ENCODE data around the gene MRPS7. TPM values are rescaled to one million over a fixed set of nuclear protein-coding genes. Genes with fewer than 3 reads are reported as not detected.

The MRPS7 gene
- total and polyA plus RNA-seq, 9 of the 15 experiments (the other 6 are each of a cell fraction or from before 2014, with no cell fraction given), result 107 to 244 (median 132) TPM

DNA sequence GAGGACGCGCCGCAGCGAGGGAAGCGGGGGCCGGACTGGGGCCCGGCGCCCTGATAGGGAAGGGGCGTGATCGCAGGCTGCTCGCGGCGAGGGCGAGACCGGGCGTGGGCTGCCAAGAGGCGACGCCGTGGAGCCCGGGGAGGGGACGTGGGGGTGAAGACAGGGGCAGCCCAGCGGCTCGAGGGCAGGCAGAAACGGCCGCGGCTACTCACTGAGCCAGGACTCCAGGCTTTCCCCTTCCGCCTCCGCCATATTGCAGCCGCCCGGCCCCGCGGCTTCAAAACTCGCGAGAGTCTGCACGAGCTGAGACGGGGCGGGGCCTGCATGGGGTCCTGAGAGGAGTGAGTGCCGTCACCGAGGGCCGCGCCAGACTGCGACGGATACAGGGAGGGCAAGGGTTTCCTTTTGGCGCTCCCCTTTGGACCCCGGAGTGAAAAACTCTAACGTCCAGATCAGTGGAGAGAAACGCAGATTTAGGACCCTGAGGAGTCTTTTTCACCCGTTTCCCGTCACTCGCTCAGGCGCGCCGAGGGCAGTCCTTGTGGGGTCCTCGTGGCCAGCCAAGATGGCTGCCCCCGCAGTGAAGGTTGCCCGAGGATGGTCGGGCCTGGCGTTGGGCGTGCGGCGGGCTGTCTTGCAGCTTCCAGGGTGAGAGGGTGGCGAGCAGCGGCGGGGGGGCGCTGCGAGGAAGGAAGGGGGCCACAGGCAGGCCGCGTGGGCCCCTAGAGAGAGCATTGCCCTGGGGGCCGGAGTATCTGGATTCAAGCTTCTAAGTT lies at the start of gene MRPS7, which contains the start of gene GGA3 (continued):
- TF ChIP-seq ETV5 (CRISPR knock-in tag; IDR thresholded peaks at IDR 0.05; ENCODE audit: low read depth) (peak; percentile 41; the same call in 1 of the 2 replicates), CBFA2T3 (IDR thresholded peaks at IDR 0.05) (no peak), ZFX (CRISPR knock-in tag; IDR thresholded peaks at IDR 0.05) (peak; percentile 83), EWSR1 (IDR thresholded peaks at IDR 0.05; ENCODE audit: borderline replicate concordance, low read depth, partially characterized antibody) (no peak), THRAP3 (IDR thresholded peaks at IDR 0.05; ENCODE audit: borderline replicate concordance) (no peak), RUNX1 (IDR thresholded peaks at IDR 0.05; ENCODE audit: low read depth) (no peak), SP1 (CRISPR knock-in tag; IDR thresholded peaks at IDR 0.05) (peak; percentile 95), ZKSCAN1 (IDR thresholded peaks at IDR 0.05; ENCODE audit: low read depth, low read length) (no peak), SMARCE1 (IDR thresholded peaks at IDR 0.05) (no peak), HSF4 (CRISPR knock-in tag; IDR thresholded peaks at IDR 0.05; ENCODE audit: borderline replicate concordance) (no peak), GABPB2 (CRISPR knock-in tag; conservative IDR thresholded peaks at IDR 0.05) (no peak), ZNF121 (CRISPR knock-in tag; conservative IDR thresholded peaks at IDR 0.05) (no peak), CHD4 (IDR thresholded peaks at IDR 0.05; ENCODE audit: insufficient read depth, insufficient replicate concordance, low read depth, low read length, poor library complexity, severe bottlenecking) (no peak)
- TF ChIP-seq, protein P1, sequence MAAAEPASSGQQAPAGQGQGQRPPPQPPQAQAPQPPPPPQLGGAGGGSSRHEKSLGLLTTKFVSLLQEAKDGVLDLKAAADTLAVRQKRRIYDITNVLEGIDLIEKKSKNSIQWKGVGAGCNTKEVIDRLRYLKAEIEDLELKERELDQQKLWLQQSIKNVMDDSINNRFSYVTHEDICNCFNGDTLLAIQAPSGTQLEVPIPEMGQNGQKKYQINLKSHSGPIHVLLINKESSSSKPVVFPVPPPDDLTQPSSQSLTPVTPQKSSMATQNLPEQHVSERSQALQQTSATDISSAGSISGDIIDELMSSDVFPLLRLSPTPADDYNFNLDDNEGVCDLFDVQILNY (CRISPR knock-in tag; IDR thresholded peaks at IDR 0.05), result no peak
- TF ChIP-seq, protein P2, sequence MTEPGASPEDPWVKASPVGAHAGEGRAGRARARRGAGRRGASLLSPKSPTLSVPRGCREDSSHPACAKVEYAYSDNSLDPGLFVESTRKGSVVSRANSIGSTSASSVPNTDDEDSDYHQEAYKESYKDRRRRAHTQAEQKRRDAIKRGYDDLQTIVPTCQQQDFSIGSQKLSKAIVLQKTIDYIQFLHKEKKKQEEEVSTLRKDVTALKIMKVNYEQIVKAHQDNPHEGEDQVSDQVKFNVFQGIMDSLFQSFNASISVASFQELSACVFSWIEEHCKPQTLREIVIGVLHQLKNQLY (CRISPR knock-in tag; conservative IDR thresholded peaks at IDR 0.05), result peak in 1 of 2 experiments; percentile 67; a peak in 1 of 4 replicates
- TF ChIP-seq, protein P3, sequence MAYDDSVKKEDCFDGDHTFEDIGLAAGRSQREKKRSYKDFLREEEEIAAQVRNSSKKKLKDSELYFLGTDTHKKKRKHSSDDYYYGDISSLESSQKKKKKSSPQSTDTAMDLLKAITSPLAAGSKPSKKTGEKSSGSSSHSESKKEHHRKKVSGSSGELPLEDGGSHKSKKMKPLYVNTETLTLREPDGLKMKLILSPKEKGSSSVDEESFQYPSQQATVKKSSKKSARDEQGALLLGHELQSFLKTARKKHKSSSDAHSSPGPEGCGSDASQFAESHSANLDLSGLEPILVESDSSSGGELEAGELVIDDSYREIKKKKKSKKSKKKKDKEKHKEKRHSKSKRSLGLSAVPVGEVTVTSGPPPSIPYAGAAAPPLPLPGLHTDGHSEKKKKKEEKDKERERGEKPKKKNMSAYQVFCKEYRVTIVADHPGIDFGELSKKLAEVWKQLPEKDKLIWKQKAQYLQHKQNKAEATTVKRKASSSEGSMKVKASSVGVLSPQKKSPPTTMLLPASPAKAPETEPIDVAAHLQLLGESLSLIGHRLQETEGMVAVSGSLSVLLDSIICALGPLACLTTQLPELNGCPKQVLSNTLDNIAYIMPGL (CRISPR knock-in tag; IDR thresholded peaks at IDR 0.05), result peak; percentile 23; the same call in 1 of the 2 replicates
- TF ChIP-seq, protein P4, sequence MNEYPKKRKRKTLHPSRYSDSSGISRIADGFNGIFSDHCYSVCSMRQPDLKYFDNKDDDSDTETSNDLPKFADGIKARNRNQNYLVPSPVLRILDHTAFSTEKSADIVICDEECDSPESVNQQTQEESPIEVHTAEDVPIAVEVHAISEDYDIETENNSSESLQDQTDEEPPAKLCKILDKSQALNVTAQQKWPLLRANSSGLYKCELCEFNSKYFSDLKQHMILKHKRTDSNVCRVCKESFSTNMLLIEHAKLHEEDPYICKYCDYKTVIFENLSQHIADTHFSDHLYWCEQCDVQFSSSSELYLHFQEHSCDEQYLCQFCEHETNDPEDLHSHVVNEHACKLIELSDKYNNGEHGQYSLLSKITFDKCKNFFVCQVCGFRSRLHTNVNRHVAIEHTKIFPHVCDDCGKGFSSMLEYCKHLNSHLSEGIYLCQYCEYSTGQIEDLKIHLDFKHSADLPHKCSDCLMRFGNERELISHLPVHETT (CRISPR knock-in tag; conservative IDR thresholded peaks at IDR 0.05 in 1 of 2, IDR thresholded peaks at IDR 0.05 in 1 of 2), result no peak; a peak in 1 of 4 replicates
- TF ChIP-seq, protein P5, sequence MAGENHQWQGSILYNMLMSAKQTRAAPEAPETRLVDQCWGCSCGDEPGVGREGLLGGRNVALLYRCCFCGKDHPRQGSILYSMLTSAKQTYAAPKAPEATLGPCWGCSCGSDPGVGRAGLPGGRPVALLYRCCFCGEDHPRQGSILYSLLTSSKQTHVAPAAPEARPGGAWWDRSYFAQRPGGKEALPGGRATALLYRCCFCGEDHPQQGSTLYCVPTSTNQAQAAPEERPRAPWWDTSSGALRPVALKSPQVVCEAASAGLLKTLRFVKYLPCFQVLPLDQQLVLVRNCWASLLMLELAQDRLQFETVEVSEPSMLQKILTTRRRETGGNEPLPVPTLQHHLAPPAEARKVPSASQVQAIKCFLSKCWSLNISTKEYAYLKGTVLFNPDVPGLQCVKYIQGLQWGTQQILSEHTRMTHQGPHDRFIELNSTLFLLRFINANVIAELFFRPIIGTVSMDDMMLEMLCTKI (IDR thresholded peaks at IDR 0.05; ENCODE audit: partially characterized antibody), result no peak

All from K562 (cell line).